ENCODE data around the gene PHACTR3. TPM values are rescaled to one million over a fixed set of nuclear protein-coding genes. Genes with fewer than 3 reads are reported as not detected.

PHACTR3 gene
- total and polyA plus RNA-seq, 2 of the 8 experiments (the other 6 are each of a cell fraction or from before 2014, with no cell fraction given), result 0.05 to 0.13 TPM

DNA sequence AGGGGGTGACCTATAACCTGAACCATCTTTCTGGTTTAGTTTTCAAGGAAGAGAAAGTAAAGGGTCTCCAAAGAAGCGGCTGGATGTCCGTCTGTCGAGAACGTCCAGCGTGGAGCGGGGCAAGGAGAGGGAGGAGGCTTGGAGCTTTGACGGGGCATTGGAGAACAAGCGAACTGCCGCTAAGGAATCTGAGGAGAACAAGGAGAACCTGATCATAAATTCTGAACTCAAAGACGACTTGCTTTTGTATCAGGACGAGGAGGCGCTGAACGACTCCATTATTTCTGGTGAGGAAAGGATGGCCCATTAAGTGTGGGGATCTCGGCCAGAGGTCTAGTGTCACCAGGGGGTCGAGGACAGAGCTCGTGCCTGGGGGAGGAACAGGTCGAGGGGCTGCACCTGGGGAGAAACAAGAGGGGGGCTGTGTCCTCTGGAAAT, 169.9 kb downstream of the PHACTR3 start:
- no peak overlapping the region for H2BK120ac ChIP-seq (replicated peaks; ENCODE audit: low read depth, low read length)
- H3K27ac ChIP-seq (ENCODE audit: low read depth, low read length), result no peak overlapping the region
- WGBS, 2 experiments (ENCODE audit: extremely low coverage in 1 of 2, insufficient coverage in 1 of 2, insufficient read length in 1 of 2, insufficient replicate concordance in 2 of 2, low coverage in 1 of 2, low lambda C conversion rate in 2 of 2, missing lambda C conversion rate in 1 of 2), result 81% methylated on average over 17 of the region's 17 CpGs; no CpG with 5 or more reads in 1 of the 2 experiments
- no peaks in the 10 kb centered on the region for H3K23me2 ChIP-seq (ENCODE audit: low read depth, low read length)
- CTCF ChIA-PET (ENCODE audit: partially characterized antibody), result no interaction called here
- no peak for DNase-seq (ENCODE audit: low read depth in 1 of 2, low spot score in 2 of 2)
- H3K4ac ChIP-seq (replicated peaks; ENCODE audit: insufficient read length, low read depth, low read length), result no peak overlapping the region
- H4K5ac ChIP-seq (ENCODE audit: insufficient read length, low read depth, low read length), result no peak overlapping the region
- no peaks in the 10 kb centered on the region for H3K4me1 ChIP-seq (replicated peaks in 1 of 4; ENCODE audit: control insufficient read depth in 3 of 4, insufficient read depth in 4 of 4, low read length in 3 of 4)
- H3K14ac ChIP-seq (ENCODE audit: insufficient read length), result no peak overlapping the region
- FAIRE-seq, result no peak
- no peak overlapping the region for H3K4me3 ChIP-seq (ENCODE audit: extremely low read depth in 1 of 4, insufficient read depth in 2 of 4, low read depth in 3 of 4, low read length in 4 of 4)
- no peak overlapping the region for H4K8ac ChIP-seq (ENCODE audit: extremely low read depth, insufficient read depth, low read length)
- no peaks in the 10 kb centered on the region for H3K36me3 ChIP-seq (ENCODE audit: control insufficient read depth in 2 of 4, insufficient read depth in 4 of 4, low read length in 3 of 4)
- no peak overlapping the region for H3K23ac ChIP-seq (ENCODE audit: insufficient read length)
- no peaks in the 10 kb centered on the region for H3K27me3 ChIP-seq (replicated peaks in 1 of 4; ENCODE audit: control insufficient read depth in 3 of 4, extremely low read depth in 1 of 4, insufficient read depth in 3 of 4, low read length in 3 of 4)
- no peak overlapping the region for H2BK15ac ChIP-seq (ENCODE audit: low read length)
- no peak overlapping the region for H2BK20ac ChIP-seq (ENCODE audit: low read length)
- H3K56ac ChIP-seq (replicated peaks; ENCODE audit: insufficient read length, low read depth, low read length), result no peak overlapping the region
- no peak overlapping the region for H3K18ac ChIP-seq (ENCODE audit: extremely low read depth, low read length)
- H3K9me3 ChIP-seq (ENCODE audit: insufficient read depth in 2 of 2, low read depth in 1 of 2, low read length in 1 of 2), result peaks cover 91 to 99% of the 10 kb centered on the region in 2 experiments
- H3K79me2 ChIP-seq (ENCODE audit: control insufficient read depth in 1 of 2, insufficient read depth in 2 of 2, low read length in 2 of 2), result no peaks in the 10 kb centered on the region
- H3K79me1 ChIP-seq (ENCODE audit: low read depth, low read length), result no peaks in the 10 kb centered on the region
- H2BK12ac ChIP-seq (ENCODE audit: low read depth, low read length), result no peak overlapping the region
- no peak overlapping the region for H2BK5ac ChIP-seq (ENCODE audit: low read depth, low read length)
- no peak overlapping the region for H4K91ac ChIP-seq (replicated peaks; ENCODE audit: insufficient read length, low read length)
- no peak overlapping the region for H2AK5ac ChIP-seq (ENCODE audit: low read depth, low read length)
- H3K9ac ChIP-seq (replicated peaks in 1 of 4; ENCODE audit: extremely low read depth in 1 of 4, low read depth in 3 of 4, low read length in 3 of 4), result no peak overlapping the region
- H4K20me1 ChIP-seq (replicated peaks in 1 of 2; ENCODE audit: control insufficient read depth in 1 of 2, insufficient read depth in 2 of 2, low read length in 2 of 2), result peaks cover 0 to 1% of the 10 kb centered on the region in 2 experiments
- POLR2A ChIA-PET (ENCODE audit: partially characterized antibody), result no interaction called here
- H3K4me2 ChIP-seq (ENCODE audit: insufficient read depth in 1 of 2, low read depth in 2 of 2, low read length in 2 of 2), result no peak overlapping the region
- no peak overlapping the region for H2AFZ ChIP-seq (ENCODE audit: low read length)
- no peak for TF ChIP-seq BACH1 (IDR thresholded peaks at IDR 0.05; ENCODE audit: low read length)
- TF ChIP-seq RAD21 (IDR thresholded peaks at IDR 0.05 in 1 of 2, conservative IDR thresholded peaks at IDR 0.05 in 1 of 2; ENCODE audit: low read depth in 2 of 2, low read length in 2 of 2), result no peak
- TF ChIP-seq SIRT6 (IDR thresholded peaks at IDR 0.05; ENCODE audit: low read length), result no peak
- no peak for TF ChIP-seq SP1 (IDR thresholded peaks at IDR 0.05; ENCODE audit: low read depth, low read length)
- no peak for TF ChIP-seq YY1 (IDR thresholded peaks at IDR 0.05; ENCODE audit: low read depth, low read length)
- TF ChIP-seq CHD2 (IDR thresholded peaks at IDR 0.05; ENCODE audit: low read length), result no peak
